OCI-LY7 (cell line): ENCODE data around the gene ZNF45.

Source experiments
- EZH2phosphoT487 ChIP-seq: fragments of 200-600 bp; sonication (generic); IDR thresholded peaks from 2 replicates; pipeline ENCODE4 v1.6.1; 2018; ENCODE audit warnings: low read depth, borderline replicate concordance, mild to moderate bottlenecking, mixed run types, antibody characterized with exemption, low read length, moderate library complexity, mixed read lengths
- TF ChIP-seq, protein P1 (sequence below): fragments of 200-600 bp; sonication (generic); conservative IDR thresholded peaks from 2 replicates; pipeline ENCODE4 v1.5.1; 2014; ENCODE audit warnings: mild to moderate bottlenecking, antibody characterized with exemption, low read length, moderate library complexity, mixed read lengths

DNA sequence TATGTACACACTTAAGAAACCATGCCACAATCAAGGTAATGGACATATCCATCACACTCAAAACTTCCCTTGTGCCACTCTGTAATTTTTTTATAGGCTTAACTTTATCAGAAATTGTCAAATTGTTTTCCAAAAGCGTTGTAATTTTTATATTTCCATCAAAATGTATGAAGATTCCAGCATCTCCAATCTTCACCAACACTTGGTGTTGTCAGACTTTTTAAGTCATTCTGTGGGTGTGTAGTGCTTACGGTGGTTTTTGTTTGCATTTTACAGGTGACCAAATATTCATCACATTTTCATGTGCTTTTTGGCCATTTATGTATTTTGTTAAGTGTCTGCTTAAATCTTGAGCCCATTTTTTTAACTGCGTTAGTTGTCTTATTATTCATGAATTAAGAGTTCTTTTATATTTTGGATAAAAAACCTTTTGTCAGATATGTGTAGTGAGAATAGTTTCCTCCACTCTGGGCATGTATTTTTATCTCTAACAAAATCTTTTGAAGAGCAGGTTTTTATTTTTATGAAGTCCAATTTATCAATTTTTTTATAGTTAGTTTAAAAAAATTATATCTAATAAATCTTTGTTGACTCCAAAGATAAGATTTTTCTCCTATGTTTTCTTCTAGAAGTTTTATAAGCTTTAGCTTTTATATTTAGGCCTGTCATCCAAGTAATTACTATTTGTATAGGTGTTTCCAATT is 4.6 kb upstream of the ZNF45 start:
- TF ChIP-seq, protein P1, sequence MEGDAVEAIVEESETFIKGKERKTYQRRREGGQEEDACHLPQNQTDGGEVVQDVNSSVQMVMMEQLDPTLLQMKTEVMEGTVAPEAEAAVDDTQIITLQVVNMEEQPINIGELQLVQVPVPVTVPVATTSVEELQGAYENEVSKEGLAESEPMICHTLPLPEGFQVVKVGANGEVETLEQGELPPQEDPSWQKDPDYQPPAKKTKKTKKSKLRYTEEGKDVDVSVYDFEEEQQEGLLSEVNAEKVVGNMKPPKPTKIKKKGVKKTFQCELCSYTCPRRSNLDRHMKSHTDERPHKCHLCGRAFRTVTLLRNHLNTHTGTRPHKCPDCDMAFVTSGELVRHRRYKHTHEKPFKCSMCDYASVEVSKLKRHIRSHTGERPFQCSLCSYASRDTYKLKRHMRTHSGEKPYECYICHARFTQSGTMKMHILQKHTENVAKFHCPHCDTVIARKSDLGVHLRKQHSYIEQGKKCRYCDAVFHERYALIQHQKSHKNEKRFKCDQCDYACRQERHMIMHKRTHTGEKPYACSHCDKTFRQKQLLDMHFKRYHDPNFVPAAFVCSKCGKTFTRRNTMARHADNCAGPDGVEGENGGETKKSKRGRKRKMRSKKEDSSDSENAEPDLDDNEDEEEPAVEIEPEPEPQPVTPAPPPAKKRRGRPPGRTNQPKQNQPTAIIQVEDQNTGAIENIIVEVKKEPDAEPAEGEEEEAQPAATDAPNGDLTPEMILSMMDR = no peak
- TF ChIP-seq EZH2phosphoT487 = no peak
